GM10266 (cell line): Measurements from ENCODE around the gene TIMP2.
"Not testable (repeated sequence)": the region's sequence is repeated elsewhere in the genome, so short reads cannot be mapped to it uniquely, and the experiment has no call there.

Experiments used
- DNase-seq: peaks from one replicate; pipeline ENCODE4 v3.0.0; 2012; ENCODE audit errors: extremely low spot score
- TF ChIP-seq, protein P1 (sequence below): IDR thresholded peaks from 2 replicates; pipeline ENCODE4 v1.5.1; 2012; ENCODE audit warnings: mild to moderate bottlenecking, low read depth; ENCODE audit not compliant: control insufficient read depth, insufficient read depth; ENCODE audit errors: missing control alignments

TIMP2 gene

DNA sequence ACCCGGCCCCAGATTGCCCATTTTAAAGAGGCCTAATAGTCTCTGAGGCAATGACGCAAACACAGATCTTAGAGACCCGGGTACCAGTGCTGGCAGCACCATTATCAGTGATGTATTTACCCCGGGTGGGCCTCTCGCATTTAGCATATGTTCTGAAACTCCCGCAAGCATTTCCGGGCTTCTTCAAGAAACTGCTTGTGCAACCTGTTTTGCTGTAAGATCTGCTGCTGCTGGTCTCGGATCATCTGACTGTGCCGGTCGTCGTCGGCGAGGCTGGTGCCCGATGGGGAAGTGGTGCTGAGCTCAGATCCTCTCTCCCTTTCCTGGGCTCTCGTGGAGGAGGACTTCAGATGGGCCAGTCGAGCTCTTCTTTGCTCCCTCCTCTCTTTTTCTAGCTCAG lies 34.7 kb downstream of the TIMP2 start:
- DNase-seq: no peak
- TF ChIP-seq, protein P1, sequence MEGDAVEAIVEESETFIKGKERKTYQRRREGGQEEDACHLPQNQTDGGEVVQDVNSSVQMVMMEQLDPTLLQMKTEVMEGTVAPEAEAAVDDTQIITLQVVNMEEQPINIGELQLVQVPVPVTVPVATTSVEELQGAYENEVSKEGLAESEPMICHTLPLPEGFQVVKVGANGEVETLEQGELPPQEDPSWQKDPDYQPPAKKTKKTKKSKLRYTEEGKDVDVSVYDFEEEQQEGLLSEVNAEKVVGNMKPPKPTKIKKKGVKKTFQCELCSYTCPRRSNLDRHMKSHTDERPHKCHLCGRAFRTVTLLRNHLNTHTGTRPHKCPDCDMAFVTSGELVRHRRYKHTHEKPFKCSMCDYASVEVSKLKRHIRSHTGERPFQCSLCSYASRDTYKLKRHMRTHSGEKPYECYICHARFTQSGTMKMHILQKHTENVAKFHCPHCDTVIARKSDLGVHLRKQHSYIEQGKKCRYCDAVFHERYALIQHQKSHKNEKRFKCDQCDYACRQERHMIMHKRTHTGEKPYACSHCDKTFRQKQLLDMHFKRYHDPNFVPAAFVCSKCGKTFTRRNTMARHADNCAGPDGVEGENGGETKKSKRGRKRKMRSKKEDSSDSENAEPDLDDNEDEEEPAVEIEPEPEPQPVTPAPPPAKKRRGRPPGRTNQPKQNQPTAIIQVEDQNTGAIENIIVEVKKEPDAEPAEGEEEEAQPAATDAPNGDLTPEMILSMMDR: no peak

DNA sequence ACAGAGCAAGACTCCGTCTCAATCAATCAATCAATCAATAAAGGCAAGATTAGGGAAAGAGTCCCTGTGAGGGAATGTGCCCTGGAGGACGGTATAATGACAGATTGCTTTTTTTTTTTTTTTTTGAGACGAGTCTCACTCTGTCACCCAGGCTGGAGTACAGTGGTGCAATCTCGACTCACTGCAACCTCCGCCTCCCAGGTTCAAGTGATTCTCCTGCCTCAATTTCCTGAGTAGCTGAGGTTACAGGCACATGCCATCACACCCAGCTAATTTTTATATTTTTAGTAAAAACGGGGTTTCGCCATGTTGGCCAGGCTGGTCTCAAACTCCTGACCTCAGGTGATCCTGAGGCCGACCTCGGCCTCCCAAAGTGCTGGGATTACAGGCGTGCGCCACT lies 35.1 kb downstream of the TIMP2 start:
- not testable (repeated sequence) for DNase-seq

DNA sequence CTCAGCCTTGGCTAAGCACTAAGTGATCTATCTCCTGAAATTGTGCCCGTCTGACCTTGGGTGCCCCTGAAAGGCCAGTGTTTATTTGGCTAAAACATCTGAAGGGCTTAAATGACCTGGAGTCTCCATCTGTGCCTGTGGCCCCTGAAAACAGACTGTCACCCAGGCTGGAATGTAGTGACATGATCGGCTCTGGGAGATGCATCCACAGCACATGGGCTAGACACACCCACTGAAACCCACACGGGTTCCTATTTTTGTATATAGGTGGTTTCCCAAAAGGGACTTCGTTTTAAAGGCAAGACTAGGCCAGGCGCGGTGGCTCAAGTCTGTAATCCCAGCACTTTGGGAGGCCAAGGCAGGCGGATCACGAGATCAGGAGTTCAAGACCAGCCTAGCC lies 35.7 kb downstream of the TIMP2 start:
- peak; percentile 65 for DNase-seq
- TF ChIP-seq, protein P1: no peak

DNA sequence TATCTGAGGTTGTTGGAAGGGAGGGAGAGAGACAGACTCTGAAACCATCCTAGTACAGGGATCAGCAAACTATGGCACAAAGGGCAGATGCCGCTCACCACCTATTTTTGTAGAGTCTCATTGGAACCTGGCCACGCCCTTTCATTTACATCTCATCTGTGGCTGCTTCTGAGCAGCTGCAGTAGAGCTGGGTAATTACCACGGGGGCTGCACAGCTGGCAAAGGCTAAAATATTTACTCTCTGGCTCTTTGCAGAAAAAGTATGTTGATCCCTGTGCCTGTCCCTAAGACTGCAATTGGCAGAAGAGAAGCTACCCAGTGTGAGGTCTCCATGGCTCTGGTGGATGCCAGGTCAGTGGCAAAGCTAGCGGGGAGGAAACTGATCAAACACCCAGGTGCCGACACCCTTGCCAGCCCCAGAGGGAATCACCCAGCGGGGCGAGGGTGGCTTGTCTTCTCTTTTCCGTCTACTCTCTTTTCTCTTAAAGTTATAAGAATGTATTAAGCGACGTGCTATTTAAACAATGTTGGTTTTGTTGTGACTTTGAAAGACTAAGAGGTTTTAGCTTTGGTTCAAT lies 36.2 kb downstream of the TIMP2 start:
- no peak for DNase-seq

DNA sequence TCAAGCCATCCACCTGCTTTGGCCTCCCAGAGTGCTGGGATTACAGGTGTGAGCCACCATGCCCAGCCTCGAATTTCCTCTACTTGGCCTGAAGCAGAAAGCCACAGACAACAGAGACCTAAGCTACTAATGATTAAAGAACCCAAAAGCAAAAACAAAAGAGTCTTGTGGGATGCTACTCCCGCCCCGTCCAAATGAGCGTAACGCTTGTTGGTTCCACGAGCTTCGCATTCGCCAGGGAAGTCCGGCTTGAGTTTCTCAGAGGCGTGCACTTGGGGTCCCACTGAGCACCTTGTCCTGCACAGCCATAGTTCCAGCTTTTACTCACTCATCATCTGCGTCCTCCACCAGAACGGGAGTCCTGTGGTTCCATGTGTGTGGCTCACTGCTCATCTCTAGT lies 38.2 kb downstream of the TIMP2 start:
- TF ChIP-seq, protein P1: no peak
- no peak for DNase-seq

More for the DNA sequence above, 36.2 kb downstream of the TIMP2 start:
- TF ChIP-seq, protein P1: no peak

DNA sequence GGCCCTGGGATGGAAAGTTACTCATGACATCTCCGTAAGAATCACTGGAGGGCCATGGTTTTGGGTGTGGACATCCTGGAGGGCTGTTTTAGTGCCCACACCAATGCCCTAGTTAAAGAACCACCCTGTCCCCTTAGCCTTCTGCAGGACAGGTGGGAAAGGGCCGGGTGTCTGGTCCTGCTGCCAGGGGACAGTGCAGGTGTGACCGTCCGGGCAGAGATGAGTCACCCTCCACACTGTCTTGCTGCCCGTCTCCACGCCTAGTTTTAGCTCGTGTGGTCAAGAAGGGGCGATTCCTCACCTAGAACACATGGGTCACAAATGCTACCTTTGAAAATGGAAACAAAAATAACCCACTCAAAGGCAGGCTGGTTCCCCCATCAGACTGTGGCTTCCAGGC lies 39.2 kb downstream of the TIMP2 start:
- DNase-seq: no peak
- TF ChIP-seq, protein P1: no peak

DNA sequence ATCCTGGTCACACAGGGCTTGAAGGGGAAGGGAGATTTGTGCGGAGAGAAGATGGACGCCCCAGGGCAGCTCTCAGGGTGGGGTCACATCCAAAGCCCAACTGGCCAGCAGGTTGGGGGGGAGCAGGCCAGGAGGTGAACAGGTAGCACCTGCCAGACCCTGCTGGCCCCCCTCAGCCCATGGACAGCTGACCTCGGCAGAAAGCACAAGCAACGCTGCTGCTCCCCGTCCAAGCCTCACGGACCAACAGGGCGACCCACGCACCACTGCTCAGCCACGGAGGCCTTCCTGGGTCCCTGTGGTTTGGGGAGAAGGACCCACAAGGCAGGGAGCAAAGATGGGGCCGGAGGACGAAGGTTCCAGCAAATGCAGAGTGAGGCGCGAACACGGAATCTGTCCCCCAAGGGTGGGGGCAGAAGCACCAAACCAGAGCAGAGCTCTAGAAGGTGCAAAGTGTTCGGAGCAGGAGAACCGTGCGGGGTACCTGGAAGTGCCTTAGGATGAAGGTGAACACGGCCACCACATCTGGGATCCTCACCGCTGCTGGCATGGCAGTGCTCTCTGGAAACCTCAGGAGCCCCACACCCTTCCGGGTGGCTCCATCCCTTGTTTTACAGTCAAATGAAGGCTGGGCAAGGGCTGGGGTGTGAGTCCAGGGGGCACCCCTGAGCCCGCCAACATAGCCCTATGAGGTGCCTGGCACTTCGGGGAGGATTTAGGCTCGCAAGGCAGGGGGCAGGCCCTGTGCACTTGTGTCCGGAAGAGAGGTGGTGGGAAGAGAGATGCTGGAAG lies 40.1 kb downstream of the TIMP2 start:
- TF ChIP-seq, protein P1: no peak
- DNase-seq: no peak
